Loucy (cell line): ENCODE results near the gene ARL3.

ENCODE experiments used
- H2AFZ ChIP-seq: fragments of 200-600 bp; sonication (generic); 2 replicates; pipeline ENCODE4 v1.6.0; 2016; ENCODE audit warnings: antibody characterized with exemption, mild to moderate bottlenecking, low read length, moderate library complexity
- H3F3A ChIP-seq: fragments of 200-600 bp; 2 replicates; pipeline ENCODE4 v1.6.0; 2016; ENCODE audit warnings: antibody characterized with exemption, low read depth, mild to moderate bottlenecking
- H3K27me3 ChIP-seq: fragments of 200-600 bp; sonication (generic); 2 replicates; pipeline ENCODE4 v1.6.1; 2014; ENCODE audit warnings: low read length, mild to moderate bottlenecking; ENCODE audit not compliant: insufficient read depth, poor library complexity, severe bottlenecking
- H3K36me3 ChIP-seq: fragments of 200-600 bp; sonication (generic); 2 replicates; pipeline ENCODE4 v1.6.1; 2016; ENCODE audit warnings: low read length; ENCODE audit not compliant: insufficient read depth
- H3K4me1 ChIP-seq: fragments of 200-600 bp; sonication (generic); 2 replicates; pipeline ENCODE4 v1.5.1; 2014; ENCODE audit warnings: low read length, mild to moderate bottlenecking; ENCODE audit not compliant: insufficient read depth, poor library complexity, severe bottlenecking
- H3K4me2 ChIP-seq: fragments of 200-600 bp; sonication (generic); 2 replicates; pipeline ENCODE4 v1.6.0; 2014; ENCODE audit warnings: antibody characterized with exemption, low read length, low read depth, mild to moderate bottlenecking; ENCODE audit not compliant: poor library complexity, severe bottlenecking
- H3K4me3 ChIP-seq: fragments of 200-600 bp; sonication (generic); 2 replicates; pipeline ENCODE4 v1.5.1; 2014; ENCODE audit warnings: low read length, mild to moderate bottlenecking, mixed read lengths; ENCODE audit not compliant: poor library complexity, severe bottlenecking
- H3K79me2 ChIP-seq: fragments of 200-600 bp; sonication (generic); 2 replicates; pipeline ENCODE4 v1.6.1; 2014; ENCODE audit warnings: low read length; ENCODE audit not compliant: insufficient read depth
- H3K9ac ChIP-seq: fragments of 200-600 bp; sonication (generic); 2 replicates; pipeline ENCODE4 v1.6.0; 2014; ENCODE audit warnings: mild to moderate bottlenecking, low read depth, low read length, moderate library complexity; ENCODE audit not compliant: poor library complexity, severe bottlenecking
- H3K9me2 ChIP-seq: fragments of 200-600 bp; sonication (generic); replicated peaks from 2 replicates; pipeline ENCODE4 v1.6.1; 2016; ENCODE audit warnings: low read depth, low read length, mixed read lengths
- H3K9me3 ChIP-seq: fragments of 200-600 bp; sonication (generic); 2 replicates; pipeline ENCODE4 v1.6.1; 2014; ENCODE audit warnings: mild to moderate bottlenecking, antibody characterized with exemption, low read length, low read depth; ENCODE audit not compliant: insufficient read depth
- H4K20me1 ChIP-seq: fragments of 200-600 bp; sonication (generic); 2 replicates; pipeline ENCODE4 v1.6.0; 2014; ENCODE audit warnings: antibody characterized with exemption, low read length, mild to moderate bottlenecking; ENCODE audit not compliant: insufficient read depth, poor library complexity, severe bottlenecking
- EZH2phosphoT487 ChIP-seq: fragments of 200-600 bp; IDR thresholded peaks from 2 replicates; pipeline ENCODE4 v1.6.1; 2018; ENCODE audit warnings: antibody characterized with exemption, mild to moderate bottlenecking, moderate library complexity, borderline replicate concordance
- TF ChIP-seq, protein P1 (sequence below): fragments of 200-600 bp; sonication (generic); conservative IDR thresholded peaks from 2 replicates; pipeline ENCODE4 v1.5.1; 2014; ENCODE audit warnings: mild to moderate bottlenecking, antibody characterized with exemption, low read length

ARL3 gene

DNA sequence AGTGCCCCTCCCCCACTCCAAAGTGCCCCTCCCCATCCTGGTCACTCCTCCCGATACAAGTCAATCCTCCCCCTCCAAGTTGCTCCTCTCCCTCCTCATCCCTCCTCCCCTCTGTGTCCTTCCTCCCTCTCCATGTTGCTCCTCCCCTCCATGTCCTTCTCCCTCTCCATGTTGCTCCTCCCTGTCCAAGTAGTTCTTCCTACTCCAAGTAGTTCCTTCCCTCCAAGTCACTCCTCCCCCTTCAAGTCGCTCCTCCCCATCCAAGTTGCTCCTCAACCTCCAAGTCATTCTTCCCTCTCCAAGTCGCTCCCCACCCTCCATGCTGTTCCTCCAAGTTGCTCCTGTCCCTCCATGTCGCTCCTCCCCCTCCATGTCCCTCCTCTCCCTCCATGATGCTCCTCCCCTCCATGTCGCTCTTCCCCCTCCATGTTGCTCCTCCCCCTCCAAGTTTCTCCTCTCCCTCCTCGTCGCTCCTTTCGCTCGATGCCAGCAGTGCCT, 20.9 kb upstream of the ARL3 start:
- Histone ChIP-seq H3F3A (no peaks in the 10 kb centered on the region; the same call in 1 of the 2 replicates), H3K9me3 (no peaks in the 10 kb centered on the region), H3K4me3 (no peak overlapping the region), H3K4me1 (peaks cover 26% of the 10 kb centered on the region), H2AFZ (no peak overlapping the region), H4K20me1 (no peaks in the 10 kb centered on the region), H3K9me2 (no peaks in the 10 kb centered on the region), H3K36me3 (peaks cover 28% of the 10 kb centered on the region; the same call in 1 of the 2 replicates), H3K27me3 (no peaks in the 10 kb centered on the region), H3K9ac (no peak overlapping the region), H3K79me2 (no peaks in the 10 kb centered on the region), H3K4me2 (no peak overlapping the region)
- no peak for TF ChIP-seq EZH2phosphoT487

DNA sequence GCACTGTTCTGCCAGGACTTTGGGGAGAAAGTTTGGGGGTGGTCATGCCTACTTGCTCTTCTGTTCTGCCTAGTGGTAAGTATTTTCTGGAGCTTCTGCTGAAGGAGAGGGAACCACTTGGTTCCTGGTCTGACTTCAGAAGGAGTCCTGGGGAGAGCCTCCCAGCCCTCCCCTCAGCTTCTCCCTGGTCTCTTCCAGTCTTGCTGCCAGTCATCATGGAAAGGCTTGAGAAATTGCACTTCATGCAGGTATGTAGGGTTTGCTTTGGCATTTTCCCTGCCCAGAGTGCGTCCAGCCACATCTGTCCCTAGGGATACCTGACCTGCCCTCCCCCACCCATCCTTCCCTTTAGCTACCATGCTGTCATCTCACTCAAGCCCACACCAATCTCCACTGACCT, 18.5 kb upstream of the ARL3 start:
- no peaks in the 10 kb centered on the region for H3K9me2 ChIP-seq
- peaks cover 2% of the 10 kb centered on the region for H3K4me1 ChIP-seq
- peaks cover 39% of the 10 kb centered on the region; the same call in 1 of the 2 replicates for H3K36me3 ChIP-seq
- H2AFZ ChIP-seq, result no peak overlapping the region
- no peak overlapping the region for H3K4me2 ChIP-seq
- no peaks in the 10 kb centered on the region for H3F3A ChIP-seq
- H3K4me3 ChIP-seq, result no peak overlapping the region
- H3K27me3 ChIP-seq, result no peaks in the 10 kb centered on the region
- no peaks in the 10 kb centered on the region for H3K9me3 ChIP-seq
- H3K9ac ChIP-seq, result no peak overlapping the region
- H4K20me1 ChIP-seq, result no peaks in the 10 kb centered on the region
- no peaks in the 10 kb centered on the region for H3K79me2 ChIP-seq
- no peak for TF ChIP-seq EZH2phosphoT487
- TF ChIP-seq, protein P1, sequence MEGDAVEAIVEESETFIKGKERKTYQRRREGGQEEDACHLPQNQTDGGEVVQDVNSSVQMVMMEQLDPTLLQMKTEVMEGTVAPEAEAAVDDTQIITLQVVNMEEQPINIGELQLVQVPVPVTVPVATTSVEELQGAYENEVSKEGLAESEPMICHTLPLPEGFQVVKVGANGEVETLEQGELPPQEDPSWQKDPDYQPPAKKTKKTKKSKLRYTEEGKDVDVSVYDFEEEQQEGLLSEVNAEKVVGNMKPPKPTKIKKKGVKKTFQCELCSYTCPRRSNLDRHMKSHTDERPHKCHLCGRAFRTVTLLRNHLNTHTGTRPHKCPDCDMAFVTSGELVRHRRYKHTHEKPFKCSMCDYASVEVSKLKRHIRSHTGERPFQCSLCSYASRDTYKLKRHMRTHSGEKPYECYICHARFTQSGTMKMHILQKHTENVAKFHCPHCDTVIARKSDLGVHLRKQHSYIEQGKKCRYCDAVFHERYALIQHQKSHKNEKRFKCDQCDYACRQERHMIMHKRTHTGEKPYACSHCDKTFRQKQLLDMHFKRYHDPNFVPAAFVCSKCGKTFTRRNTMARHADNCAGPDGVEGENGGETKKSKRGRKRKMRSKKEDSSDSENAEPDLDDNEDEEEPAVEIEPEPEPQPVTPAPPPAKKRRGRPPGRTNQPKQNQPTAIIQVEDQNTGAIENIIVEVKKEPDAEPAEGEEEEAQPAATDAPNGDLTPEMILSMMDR, result no peak

DNA sequence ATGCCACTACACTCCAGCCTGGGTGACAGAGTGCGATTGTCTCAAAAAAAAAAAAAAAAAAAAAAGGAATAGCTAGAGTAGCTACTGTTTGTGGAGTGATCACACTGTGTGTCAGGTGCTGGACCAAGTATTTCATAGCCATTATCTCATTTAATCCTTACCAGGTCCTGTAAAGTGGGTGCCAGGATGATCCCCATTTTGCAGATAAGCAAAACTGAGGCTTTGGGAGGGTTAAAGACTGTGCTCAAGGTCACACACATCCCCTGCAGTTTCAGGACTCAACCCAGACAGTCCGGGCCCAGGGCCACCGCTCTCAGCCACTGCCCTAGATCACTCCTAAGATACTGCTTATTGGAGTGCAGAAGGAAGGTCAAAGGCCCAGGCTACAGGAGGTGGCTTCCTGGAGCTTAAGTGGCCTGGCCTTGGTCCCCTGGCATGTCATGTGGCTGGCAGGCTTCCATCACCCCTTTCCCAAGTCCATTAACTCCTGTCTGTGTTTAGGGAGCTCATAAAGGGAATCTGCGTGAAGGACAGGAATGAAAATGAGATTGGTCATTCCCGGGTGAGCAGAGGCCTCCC, 17.1 kb upstream of the ARL3 start:
- H3K79me2 ChIP-seq, result peaks cover 1% of the 10 kb centered on the region; the same call in 1 of the 2 replicates
- H3K9me3 ChIP-seq, result no peaks in the 10 kb centered on the region

More for the DNA sequence above, 17.1 kb upstream of the ARL3 start:
- Histone ChIP-seq H2AFZ (no peak overlapping the region), H3K4me1 (no peaks in the 10 kb centered on the region), H3K9ac (no peak overlapping the region), H3K36me3 (peaks cover 45% of the 10 kb centered on the region; the same call in 1 of the 2 replicates), H3K27me3 (no peaks in the 10 kb centered on the region), H3K9me2 (no peaks in the 10 kb centered on the region), H4K20me1 (no peaks in the 10 kb centered on the region), H3K4me3 (no peak overlapping the region), H3F3A (no peaks in the 10 kb centered on the region), H3K4me2 (no peak overlapping the region)
- TF ChIP-seq EZH2phosphoT487, result no peak
- TF ChIP-seq, protein P1, result no peak
